AML-193 (cell line): ENCODE data around the gene GNL1.

Experiments
- DNase-seq, 2 experiments: peaks; one replicate each; lab custom pipeline; 2025; lab: John Stamatoyannopoulos, UW

The GNL1 gene, protein sequence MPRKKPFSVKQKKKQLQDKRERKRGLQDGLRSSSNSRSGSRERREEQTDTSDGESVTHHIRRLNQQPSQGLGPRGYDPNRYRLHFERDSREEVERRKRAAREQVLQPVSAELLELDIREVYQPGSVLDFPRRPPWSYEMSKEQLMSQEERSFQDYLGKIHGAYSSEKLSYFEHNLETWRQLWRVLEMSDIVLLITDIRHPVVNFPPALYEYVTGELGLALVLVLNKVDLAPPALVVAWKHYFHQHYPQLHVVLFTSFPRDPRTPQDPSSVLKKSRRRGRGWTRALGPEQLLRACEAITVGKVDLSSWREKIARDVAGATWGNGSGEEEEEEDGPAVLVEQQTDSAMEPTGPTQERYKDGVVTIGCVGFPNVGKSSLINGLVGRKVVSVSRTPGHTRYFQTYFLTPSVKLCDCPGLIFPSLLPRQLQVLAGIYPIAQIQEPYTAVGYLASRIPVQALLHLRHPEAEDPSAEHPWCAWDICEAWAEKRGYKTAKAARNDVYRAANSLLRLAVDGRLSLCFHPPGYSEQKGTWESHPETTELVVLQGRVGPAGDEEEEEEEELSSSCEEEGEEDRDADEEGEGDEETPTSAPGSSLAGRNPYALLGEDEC

GRCh38 chr6:30556066-30556905, at the start of gene GNL1:
TSS of gene GNL1 (minus strand) at chr6:30556489. CDS start at chr6:30556203, 286 bp downstream.
- peak; percentile 80 to 93 for DNase-seq

DNA sequence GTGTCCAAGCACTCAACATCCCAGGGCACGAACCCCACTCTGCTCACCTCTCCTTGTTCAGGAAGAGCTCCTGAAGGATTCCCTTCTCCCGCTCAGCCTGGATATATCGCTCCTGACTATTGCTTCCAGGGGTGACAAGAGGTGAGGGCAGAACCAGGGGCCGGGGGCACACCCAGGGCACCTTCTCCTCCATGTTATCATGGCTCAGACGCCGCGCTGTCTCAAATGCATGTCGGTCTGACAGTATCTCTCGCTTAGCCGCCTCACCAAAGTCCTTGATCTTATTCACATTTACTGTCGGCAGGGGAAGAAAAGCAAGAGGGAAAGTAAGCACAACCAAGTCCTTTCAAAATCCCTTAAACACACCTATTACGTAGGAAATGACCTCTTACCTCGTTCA, 47.7 kb upstream of the GNL1 start:
- DNase-seq = no peak

DNA sequence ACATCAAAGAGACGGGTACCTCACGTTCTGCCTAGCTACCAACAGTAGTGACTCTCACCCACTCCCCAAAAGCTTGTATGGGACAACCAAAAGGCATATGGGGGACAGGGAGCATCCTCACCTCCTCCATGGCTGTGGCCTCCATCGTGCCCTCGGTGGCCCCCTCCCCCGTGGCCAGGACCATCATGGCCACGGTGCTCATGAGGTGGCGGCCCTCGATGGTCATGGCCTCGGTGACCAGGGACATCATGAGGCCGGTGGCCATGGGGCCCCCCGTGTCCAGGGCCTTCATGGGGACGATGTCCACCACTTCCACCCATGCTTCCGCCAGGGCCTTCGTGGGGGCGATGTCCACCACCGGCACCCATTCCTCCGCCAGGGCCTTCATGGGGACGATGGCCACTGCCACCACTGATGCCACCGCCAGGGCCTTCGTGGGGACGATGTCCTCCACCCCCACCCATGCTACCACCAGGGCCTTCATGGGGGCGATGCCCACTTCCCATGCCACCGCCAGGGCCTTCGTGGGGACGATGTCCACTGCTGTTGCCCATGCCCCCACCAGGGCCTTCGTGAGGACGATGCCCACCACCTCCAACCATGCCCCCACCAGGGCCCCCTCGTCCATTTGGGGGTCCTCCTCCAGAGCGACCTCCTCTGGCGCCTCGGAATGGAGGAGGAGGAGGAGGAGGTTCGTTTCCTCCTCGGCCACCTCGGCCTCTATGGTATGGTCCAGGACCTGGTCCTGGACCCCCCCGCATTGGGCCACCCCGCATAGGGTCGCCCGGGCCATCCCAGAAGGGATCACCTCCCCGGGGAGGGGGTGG, 45.7 kb upstream of the GNL1 start:
- DNase-seq = no peak

DNA sequence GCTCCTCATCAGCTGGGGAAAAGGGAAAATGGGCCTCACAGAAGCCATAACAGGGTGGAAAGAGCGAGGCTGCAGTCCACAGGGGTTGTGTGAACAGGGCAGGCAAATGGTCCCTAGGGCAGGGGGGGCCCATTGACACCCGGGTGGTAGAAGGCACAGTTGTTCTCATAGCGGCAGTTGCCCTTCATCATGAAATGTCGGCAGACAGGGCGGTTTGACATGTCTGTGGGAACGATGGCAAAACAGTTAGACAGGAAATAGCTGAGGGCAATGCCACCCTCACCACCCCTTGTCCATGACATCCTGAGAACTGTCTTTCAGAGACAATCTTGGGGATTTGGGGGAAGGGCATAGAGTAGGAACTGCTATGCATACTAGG, 45.1 kb upstream of the GNL1 start:
- DNase-seq = no peak

GRCh38 chr6:30600451-30600961, 44.2 kb upstream of the GNL1 start:
- DNase-seq = no peak

DNA sequence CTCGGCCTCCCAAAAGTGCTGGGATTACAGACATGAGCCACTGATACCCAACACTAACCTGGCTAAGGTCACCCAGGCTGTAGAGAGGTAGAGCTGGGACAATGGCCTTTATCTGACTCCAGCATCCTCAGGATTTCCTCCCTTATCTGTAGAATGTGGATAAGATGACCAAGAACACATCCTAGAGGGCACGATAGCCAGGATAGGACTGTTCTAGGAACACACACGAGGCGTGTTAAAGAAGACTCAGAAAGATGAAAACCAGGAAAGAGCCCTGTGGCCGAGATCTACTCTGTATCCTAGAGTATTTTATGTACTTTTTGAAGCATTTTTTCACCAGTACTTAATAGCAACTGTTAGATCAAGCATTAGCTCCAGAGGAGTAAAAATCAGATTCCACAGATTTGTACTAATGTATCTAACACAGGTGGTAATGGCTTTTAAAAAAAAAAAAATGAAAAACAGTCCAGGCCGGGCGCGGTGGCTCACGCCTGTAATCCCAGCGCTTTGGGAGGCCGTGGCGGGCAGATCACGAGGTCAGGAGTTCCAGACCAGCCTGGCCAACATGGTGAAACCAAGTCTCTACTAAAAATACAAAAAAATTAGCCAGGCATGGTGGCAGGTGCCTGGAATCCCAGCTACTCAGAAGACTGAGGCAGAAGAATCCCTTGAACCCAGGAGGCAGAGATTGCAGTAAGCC, 43.5 kb upstream of the GNL1 start:
- no peak for DNase-seq

DNA sequence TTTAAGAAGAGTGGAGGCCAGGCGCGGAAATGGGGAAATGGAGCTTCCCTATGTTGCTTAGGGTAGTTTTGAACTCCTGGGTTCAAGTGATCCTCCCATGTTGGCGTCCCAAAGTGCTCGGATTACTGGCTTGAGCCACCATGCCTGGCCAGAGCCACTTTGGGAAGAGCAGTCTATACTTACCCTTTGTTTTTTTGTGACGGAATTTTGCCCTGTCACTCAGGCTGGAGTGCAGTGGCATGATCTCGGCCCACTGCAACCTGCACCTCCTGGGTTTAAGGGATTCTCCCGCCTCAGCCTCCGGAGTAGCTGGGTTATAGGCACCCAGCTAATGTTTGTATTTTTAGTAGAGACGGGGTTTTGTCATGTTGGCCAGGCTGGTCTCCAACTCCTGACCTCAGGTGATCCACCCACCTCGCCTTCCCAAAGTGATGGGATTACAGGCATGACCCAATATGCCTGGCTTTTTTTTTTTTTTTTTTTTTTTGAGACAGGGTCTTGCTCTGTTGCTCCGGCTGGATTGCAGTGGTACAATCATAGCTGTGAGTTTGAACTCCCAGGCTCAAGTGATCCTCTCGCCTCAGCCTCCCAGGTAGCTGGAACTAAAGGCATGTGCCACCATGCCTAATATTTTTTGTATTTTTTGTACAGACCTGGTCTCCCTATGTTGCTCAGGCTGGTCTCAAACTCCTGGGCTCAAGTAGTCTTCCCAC, 42.8 kb upstream of the GNL1 start:
- no peak for DNase-seq

DNA sequence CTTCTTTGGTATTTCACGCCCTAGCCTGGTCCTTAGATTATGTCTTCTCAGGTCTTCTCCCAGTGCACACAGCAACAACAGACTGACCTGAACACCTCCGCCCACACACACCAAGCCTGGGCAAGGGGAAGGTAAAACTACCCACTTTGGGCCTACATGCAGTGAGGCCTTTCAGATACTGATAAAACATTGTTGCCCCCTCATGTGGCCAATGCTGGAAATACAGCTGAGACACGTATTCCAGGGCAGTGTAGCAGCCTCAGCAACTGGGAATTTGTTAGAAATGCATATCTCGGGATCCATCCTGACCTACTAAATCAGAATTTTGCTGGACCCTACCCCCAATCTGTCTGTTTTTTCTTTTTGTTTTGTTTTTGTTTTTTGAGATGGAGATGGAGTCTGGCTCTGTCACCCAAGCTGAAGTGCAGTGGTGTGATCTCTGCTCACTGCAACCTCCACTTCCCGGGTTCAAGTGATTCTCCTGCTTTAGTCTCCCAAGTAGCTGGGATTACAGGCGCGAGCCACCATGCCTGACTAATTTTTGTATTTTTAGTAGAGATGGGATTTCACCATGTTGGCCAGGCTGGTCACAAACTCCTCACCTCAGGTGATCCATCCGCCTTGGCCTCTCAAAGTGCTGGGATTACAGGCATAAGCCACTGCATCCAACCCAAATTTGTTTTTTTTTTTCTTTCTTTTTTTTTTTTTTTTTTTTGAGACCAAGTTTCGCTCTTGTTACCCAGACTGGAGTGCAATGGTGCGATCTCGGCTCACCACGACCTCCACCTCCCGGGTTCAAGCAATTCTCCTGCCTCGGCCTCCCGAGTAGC, 41.2 kb upstream of the GNL1 start:
- peak; percentile 68 to 74 for DNase-seq

DNA sequence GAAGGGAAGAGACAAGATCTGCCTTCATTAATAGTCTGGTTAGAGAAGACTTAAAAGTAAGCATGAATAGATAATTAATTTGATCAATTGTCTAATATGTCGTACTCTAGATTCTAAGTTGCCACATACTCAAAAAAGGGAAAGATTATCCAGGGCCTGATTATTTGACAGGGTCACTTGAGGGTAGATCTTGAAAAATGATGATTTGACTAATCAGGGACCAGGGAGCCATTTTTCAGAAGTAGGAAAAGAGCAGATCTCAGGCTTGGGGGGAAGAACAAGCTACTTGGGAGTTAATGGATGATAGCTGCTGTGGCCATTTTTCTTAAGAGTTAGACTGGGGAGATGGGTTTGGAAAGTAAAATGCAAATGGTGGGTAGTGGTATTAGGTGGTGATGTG, 36.0 kb upstream of the GNL1 start:
- no peak for DNase-seq

DNA sequence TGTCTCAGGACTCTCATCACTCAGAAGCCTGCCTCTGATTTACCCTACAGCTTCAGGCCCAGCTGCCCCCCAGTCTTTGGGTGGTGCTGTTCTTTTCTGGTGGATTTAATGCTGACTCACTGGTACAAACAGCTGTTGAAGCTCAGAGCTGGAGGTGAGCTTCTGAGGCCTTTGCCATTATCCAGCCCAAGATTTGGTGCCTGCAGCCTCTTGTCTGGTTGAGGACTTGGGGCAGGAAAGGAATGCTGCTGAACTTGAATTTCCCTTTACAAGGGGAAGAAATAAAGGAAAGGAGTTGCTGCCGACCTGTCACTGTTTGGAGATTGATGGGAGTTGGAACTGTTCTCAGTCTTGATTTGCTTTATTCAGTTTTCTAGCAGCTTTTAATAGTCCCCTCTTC, 34.7 kb upstream of the GNL1 start:
- no peak for DNase-seq

DNA sequence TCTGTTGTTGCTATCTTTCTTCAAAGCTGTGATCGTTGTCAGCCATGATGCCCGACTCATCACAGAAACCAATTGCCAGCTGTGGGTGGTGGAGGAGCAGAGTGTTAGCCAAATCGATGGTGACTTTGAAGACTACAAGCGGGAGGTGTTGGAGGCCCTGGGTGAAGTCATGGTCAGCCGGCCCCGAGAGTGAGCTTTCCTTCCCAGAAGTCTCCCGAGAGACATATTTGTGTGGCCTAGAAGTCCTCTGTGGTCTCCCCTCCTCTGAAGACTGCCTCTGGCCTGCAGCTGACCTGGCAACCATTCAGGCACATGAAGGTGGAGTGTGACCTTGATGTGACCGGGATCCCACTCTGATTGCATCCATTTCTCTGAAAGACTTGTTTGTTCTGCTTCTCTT, 34.2 kb upstream of the GNL1 start:
- DNase-seq = no peak

GRCh38 chr6:30589754-30590358, 33.6 kb upstream of the GNL1 start:
- no peak for DNase-seq

DNA sequence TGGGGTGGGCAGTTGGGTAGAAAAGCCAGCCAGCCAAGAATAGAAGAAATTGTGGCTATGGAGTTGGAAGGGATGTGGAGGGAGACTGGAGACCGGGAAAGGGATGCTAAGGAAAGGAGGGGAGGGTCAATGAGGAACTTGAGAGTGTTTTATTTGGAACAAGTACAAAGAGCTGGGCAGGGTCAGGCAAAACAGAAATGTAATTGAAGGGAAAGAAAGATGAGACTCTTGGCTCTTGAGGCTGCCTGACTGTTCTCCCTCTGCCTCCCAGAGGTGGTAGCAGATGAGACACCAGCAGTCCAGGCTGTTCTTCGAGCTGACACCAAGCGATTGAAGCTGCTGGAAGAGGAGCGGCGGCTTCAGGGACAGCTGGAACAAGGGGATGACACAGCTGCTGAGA, 27.6 kb upstream of the GNL1 start:
- no peak for DNase-seq

GRCh38 chr6:30578051-30578450, 21.8 kb upstream of the GNL1 start:
- no peak for DNase-seq

DNA sequence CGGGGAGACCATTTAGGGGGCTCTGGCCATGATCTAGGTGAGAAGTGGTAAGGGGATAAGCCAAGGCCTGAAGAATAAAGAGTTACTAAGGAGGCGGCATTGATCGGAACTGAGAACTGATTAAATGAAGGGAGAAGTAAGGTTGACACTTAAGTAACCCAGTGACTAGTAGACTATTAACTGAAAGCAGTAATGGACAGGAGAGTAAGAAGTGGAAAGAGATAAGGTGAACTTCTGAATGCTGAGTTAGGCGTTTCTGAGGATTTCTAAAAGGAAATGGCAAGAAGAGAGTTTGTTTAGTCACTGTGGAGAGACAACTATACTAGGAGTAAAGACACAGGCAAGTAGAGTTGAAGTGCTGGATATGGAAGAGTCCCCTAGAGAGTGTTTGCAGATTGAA, 16.8 kb upstream of the GNL1 start:
- DNase-seq = no peak

DNA sequence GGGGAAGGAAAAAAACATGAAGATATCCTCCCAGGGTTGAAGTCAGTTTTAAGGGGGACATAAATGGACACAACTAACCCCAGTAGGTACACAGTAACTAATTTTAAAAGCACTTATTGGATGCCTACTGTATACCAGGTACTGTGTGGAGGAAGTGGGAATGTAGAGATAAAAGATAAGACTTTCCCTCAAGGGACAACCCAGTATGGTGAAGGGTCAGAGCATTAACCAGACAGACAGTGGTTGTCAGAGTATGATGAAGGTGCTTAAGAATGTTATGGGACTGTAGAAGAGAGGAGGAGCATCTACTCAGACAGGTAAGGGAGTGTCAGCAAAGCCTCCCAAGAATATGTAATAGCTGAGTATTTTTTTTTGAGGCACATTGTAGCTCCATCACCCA, 15.9 kb upstream of the GNL1 start:
- DNase-seq = no peak

- DNase-seq = no peak
Observed at GRCh38 chr6:30571762-30572082, 15.4 kb upstream of the GNL1 start.

- DNase-seq = peak; percentile 97 to 98
Observed at GRCh38 chr6:30571075-30571761, 14.9 kb upstream of the GNL1 start, which contains the start of gene ABCF1. TSS of gene ABCF1 (plus strand) at chr6:30571442. CDS start at chr6:30571488, 46 bp downstream.

DNA sequence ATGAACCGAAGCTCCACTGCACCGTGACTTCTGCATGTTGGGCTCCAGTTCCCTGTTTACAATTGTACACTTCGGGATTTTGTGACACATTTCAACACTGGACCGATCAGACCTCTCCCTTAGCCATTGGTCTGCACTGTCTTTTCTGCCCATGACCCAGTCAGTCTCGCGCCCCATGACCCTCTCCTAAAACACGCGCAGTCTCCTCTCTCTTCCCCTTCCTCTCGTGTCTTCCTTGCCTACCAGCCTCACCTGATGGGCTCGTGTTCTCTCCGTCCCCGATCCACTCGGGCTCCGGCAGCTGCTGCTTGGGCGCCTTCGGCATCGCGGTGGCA, 14.4 kb upstream of the GNL1 start:
- peak in 1 of 2 experiments; percentile 43 for DNase-seq
